ENCODE data around the gene RPL12.

RPL12 gene

GRCh38 chr9:127402401-127403090 is 48.7 kb downstream of the RPL12 start:
- no peak for DNase-seq

- no peak for DNase-seq
Measured at GRCh38 chr9:127399736-127400269, 51.4 kb downstream of the RPL12 start.

DNA sequence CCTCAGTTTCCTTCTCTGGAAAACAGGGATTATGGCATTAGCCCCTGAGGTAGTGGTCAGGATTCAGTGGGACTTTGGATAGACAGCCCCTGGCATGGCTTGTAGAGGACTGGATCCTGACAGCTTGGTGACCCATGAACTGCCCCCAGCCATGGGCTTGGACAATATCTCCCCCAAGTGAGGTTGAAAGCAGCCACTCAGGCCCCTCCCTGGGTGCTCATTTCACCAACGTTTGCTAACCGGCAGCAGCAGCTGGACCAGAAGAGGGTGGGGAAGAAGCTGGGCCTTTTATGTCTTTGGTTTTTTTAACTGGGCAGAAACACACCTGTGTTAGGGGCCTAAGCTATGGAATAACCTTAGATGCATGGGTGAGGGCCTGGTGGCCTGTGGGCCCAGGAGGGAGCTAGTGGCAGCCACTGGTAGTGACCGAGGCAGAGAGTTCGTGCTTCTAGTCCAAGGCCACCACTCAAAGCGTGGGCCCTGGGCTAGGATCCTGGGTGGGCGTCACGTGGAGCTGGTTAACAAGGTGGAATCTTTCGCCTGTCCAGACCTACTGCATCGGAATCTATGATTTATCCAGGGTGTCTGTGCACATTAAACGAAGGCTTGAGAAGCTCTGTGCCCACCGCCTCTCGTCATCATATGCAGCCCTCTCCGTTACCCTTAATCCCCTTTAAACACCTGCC is 52.3 kb downstream of the RPL12 start:
- DNase-seq: no peak

DNA sequence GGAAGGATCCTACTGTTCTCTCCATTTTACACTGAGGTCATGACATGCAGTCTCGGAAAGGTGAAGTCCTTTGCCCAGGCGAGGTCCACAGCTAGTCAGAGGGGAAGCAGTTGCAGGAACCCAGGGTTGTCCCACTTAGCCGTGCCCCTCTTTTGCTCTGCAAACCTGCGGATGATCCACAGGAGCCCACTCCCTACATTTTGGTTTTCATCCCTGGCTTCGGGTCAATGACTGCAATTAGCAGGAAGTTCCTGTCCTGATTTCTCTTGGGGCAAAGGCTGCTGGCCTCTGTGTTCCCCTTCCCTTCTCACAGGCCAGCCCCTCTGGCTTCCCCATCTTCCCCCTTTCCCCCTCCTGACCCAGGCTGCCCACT is 52.9 kb downstream of the RPL12 start:
- DNase-seq: no peak
